IPS-18a (cell line): Measurements from ENCODE around the gene CNTFR.

Experiments used
- H3K27ac ChIP-seq: one replicate; pipeline ENCODE4 v1.5.1; 2013; ENCODE audit warnings: low read length
- H3K27me3 ChIP-seq: one replicate; pipeline ENCODE4 v1.6.1; 2013; ENCODE audit warnings: mild to moderate bottlenecking, low read length; ENCODE audit not compliant: control insufficient read depth, insufficient read depth
- H3K36me3 ChIP-seq: one replicate; pipeline ENCODE4 v1.6.1; 2013; ENCODE audit warnings: low read depth, low read length; ENCODE audit not compliant: control insufficient read depth
- H3K4me1 ChIP-seq: one replicate; pipeline ENCODE4 v1.6.1; 2013; ENCODE audit warnings: low read depth, low read length; ENCODE audit not compliant: control insufficient read depth
- H3K4me3 ChIP-seq: one replicate; pipeline ENCODE4 v1.5.1; 2013; ENCODE audit warnings: low read length
- H3K9ac ChIP-seq: one replicate; pipeline ENCODE4 v1.6.1; 2013; ENCODE audit warnings: mild to moderate bottlenecking, low read length, moderate library complexity
- H3K9me3 ChIP-seq: one replicate; pipeline ENCODE4 v1.6.1; 2013; ENCODE audit warnings: low read depth, low read length; ENCODE audit not compliant: control insufficient read depth

Gene CNTFR

GRCh38 chr9:34554211-34555001 is 35.1 kb downstream of the CNTFR start:
- no peak overlapping the region for H3K27ac ChIP-seq
- no peaks in the 10 kb centered on the region for H3K9me3 ChIP-seq
- no peaks in the 10 kb centered on the region for H3K36me3 ChIP-seq
- no peak overlapping the region for H3K4me3 ChIP-seq
- peaks cover 13% of the 10 kb centered on the region for H3K4me1 ChIP-seq
- H3K9ac ChIP-seq, result no peak overlapping the region
- no peaks in the 10 kb centered on the region for H3K27me3 ChIP-seq

- Histone ChIP-seq H3K27ac (no peak overlapping the region), H3K36me3 (no peaks in the 10 kb centered on the region), H3K4me3 (no peak overlapping the region), H3K4me1 (peaks cover 13% of the 10 kb centered on the region), H3K27me3 (no peaks in the 10 kb centered on the region), H3K9me3 (no peaks in the 10 kb centered on the region), H3K9ac (no peak overlapping the region)
These were observed 36.0 kb downstream of the CNTFR start for GRCh38 chr9:34553511-34554021.

- no peak overlapping the region for H3K9ac ChIP-seq
- peaks cover 13% of the 10 kb centered on the region for H3K4me1 ChIP-seq
- H3K36me3 ChIP-seq, result no peaks in the 10 kb centered on the region
- no peak overlapping the region for H3K27ac ChIP-seq
- H3K4me3 ChIP-seq, result no peak overlapping the region
- no peaks in the 10 kb centered on the region for H3K9me3 ChIP-seq
- H3K27me3 ChIP-seq, result peaks cover 4% of the 10 kb centered on the region
These were observed 36.5 kb downstream of the CNTFR start for GRCh38 chr9:34552986-34553385.

GRCh38 chr9:34552606-34552981 is 36.9 kb downstream of the CNTFR start:
- no peak overlapping the region for H3K9ac ChIP-seq
- no peak overlapping the region for H3K27ac ChIP-seq
- H3K36me3 ChIP-seq, result no peaks in the 10 kb centered on the region
- H3K9me3 ChIP-seq, result no peaks in the 10 kb centered on the region
- H3K4me3 ChIP-seq, result no peak overlapping the region
- H3K27me3 ChIP-seq, result peaks cover 4% of the 10 kb centered on the region
- peaks cover 13% of the 10 kb centered on the region for H3K4me1 ChIP-seq

GRCh38 chr9:34551751-34552605 is 37.5 kb downstream of the CNTFR start:
- Histone ChIP-seq H3K4me3 (no peak overlapping the region), H3K36me3 (no peaks in the 10 kb centered on the region), H3K9me3 (no peaks in the 10 kb centered on the region), H3K9ac (no peak overlapping the region), H3K4me1 (peaks cover 13% of the 10 kb centered on the region), H3K27me3 (peaks cover 4% of the 10 kb centered on the region), H3K27ac (no peak overlapping the region)

- no peaks in the 10 kb centered on the region for H3K9me3 ChIP-seq
- H3K27ac ChIP-seq, result no peak overlapping the region
- peaks cover 13% of the 10 kb centered on the region for H3K4me1 ChIP-seq
- H3K36me3 ChIP-seq, result no peaks in the 10 kb centered on the region
- H3K4me3 ChIP-seq, result no peak overlapping the region
- no peak overlapping the region for H3K9ac ChIP-seq
- peaks cover 4% of the 10 kb centered on the region for H3K27me3 ChIP-seq
These were observed 38.7 kb downstream of the CNTFR start for GRCh38 chr9:34550681-34551270.

GRCh38 chr9:34550016-34550680 is 39.4 kb downstream of the CNTFR start:
- H3K4me1 ChIP-seq, result peaks cover 10% of the 10 kb centered on the region
- H3K9ac ChIP-seq, result no peak overlapping the region
- H3K4me3 ChIP-seq, result no peak overlapping the region
- no peaks in the 10 kb centered on the region for H3K36me3 ChIP-seq
- H3K9me3 ChIP-seq, result no peaks in the 10 kb centered on the region
- H3K27ac ChIP-seq, result no peak overlapping the region
- H3K27me3 ChIP-seq, result peaks cover 4% of the 10 kb centered on the region

- H3K4me1 ChIP-seq, result peaks cover 2% of the 10 kb centered on the region
- no peak overlapping the region for H3K9ac ChIP-seq
- peaks cover 4% of the 10 kb centered on the region for H3K27me3 ChIP-seq
- H3K27ac ChIP-seq, result no peak overlapping the region
- no peaks in the 10 kb centered on the region for H3K9me3 ChIP-seq
- H3K4me3 ChIP-seq, result no peak overlapping the region
- H3K36me3 ChIP-seq, result no peaks in the 10 kb centered on the region
These were observed 40.2 kb downstream of the CNTFR start for GRCh38 chr9:34549407-34549732.

- Histone ChIP-seq H3K27ac (no peak overlapping the region), H3K4me3 (no peak overlapping the region), H3K36me3 (no peaks in the 10 kb centered on the region), H3K9me3 (no peaks in the 10 kb centered on the region), H3K4me1 (no peaks in the 10 kb centered on the region), H3K27me3 (peaks cover 4% of the 10 kb centered on the region), H3K9ac (no peak overlapping the region)
These were observed 41.4 kb downstream of the CNTFR start for GRCh38 chr9:34547960-34548611.

- peaks cover 4% of the 10 kb centered on the region for H3K27me3 ChIP-seq
- H3K4me1 ChIP-seq, result no peaks in the 10 kb centered on the region
- H3K36me3 ChIP-seq, result no peaks in the 10 kb centered on the region
- H3K9me3 ChIP-seq, result no peaks in the 10 kb centered on the region
- no peak overlapping the region for H3K9ac ChIP-seq
- H3K27ac ChIP-seq, result no peak overlapping the region
- no peak overlapping the region for H3K4me3 ChIP-seq
These were observed 42.4 kb downstream of the CNTFR start for GRCh38 chr9:34546834-34547827.
